Stomach (tissue), 19 donors: ENCODE measurements around the gene KMT5B. TPM values are rescaled to one million over a fixed set of nuclear protein-coding genes. Genes with fewer than 3 reads are reported as not detected.
A peak's percentile ranks its signal among the peaks of the same experiment; 100 is the strongest.

ENCODE experiments used
- DNase-seq, 2 donors: peaks; one replicate each; pipeline versions ENCODE4 v3.0.0 to v3.0.0-alpha.2; 2013 to 2019
- H3K27ac ChIP-seq, 5 donors: fragments of 200-600 bp in 4 of 5; sonication (generic) in 4 of 5; one replicate each; pipeline ENCODE4 v1.5.1; 2013 to 2019; ENCODE audit warnings: mild to moderate bottlenecking in 1 of 5, moderate library complexity in 1 of 5
- H3K27me3 ChIP-seq, 3 donors: fragments of 200-600 bp; sonication (generic); one replicate each; pipeline ENCODE4 v1.5.1; 2017 to 2019; ENCODE audit warnings: mixed run types in 1 of 3
- H3K36me3 ChIP-seq, 4 donors: fragments of 200-600 bp; sonication (generic); 1 replicate in 3 of 4; 2 replicates in 1 of 4; pipeline ENCODE4 v1.5.1; 2016 to 2019
- H3K4me1 ChIP-seq, 4 donors: fragments of 200-600 bp; sonication (generic); one replicate each; pipeline ENCODE4 v1.5.1; 2016 to 2019
- H3K4me3 ChIP-seq, 4 donors: fragments of 200-600 bp; sonication (generic) in 3 of 4; one replicate each; pipeline ENCODE4 v1.5.1; 2016 to 2019; ENCODE audit warnings: mild to moderate bottlenecking in 1 of 4
- H3K9me3 ChIP-seq, 4 donors: fragments of 200-600 bp; sonication (generic); one replicate each; pipeline ENCODE4 v1.5.1; 2016 to 2019
- EP300 ChIP-seq: sonication (generic); formaldehyde crosslinking; IDR thresholded peaks from one replicate; pipeline ENCODE4 v1.6.1; 2017; ENCODE audit warnings: antibody characterized with exemption
- POLR2A ChIP-seq, 4 donors: fragments of 450-650 bp; IDR thresholded peaks; one replicate each; pipeline ENCODE4 v1.6.1; 2016; ENCODE audit warnings: antibody characterized with exemption in 4 of 4, control low read depth in 2 of 4, mild to moderate bottlenecking in 1 of 4, moderate library complexity in 1 of 4
- POLR2AphosphoS5 ChIP-seq, 3 donors: sonication (generic); formaldehyde crosslinking; IDR thresholded peaks; one replicate each; pipeline ENCODE4 v1.6.1; 2016; ENCODE audit warnings: antibody characterized with exemption in 3 of 3
- WGBS, 5 donors: extraction: QIAGEN DNeasy Blood & Tissue Kit in 3 of 5; methylation state at CpG; one replicate each; pipeline versions ENCODE4 v1.1.5 to v1.1.7; 2013 to 2018; 5-methylcytosine and 5-hydroxymethylcytosine counted together
- intact Hi-C: fragments of 100-400 bp; cut with DNase I; formaldehyde crosslinking; loops from one replicate; pipeline ENCODE4 v1.15.1; 2023; ENCODE audit warnings: low total_unique reads
- long read RNA-seq, 10 donors: transcript quantifications; one replicate each; lab custom pipeline, GENCODE V29; 2026
- polyA plus RNA-seq, 3 donors: library from polyadenylated mRNA; stranded (reverse); fragments of 200-250 nt; gene quantifications; one replicate each; pipeline ENCODE4 v1.2.3, GENCODE V29; 2013
- total RNA-seq, 5 donors: library from RNA; depleted of rRNA; stranded (reverse); fragments of >200 nt; gene quantifications; one replicate each; pipeline versions ENCODE4 v1.1.0 to v1.2.3, GENCODE V29; 2014 to 2016
- TF ChIP-seq, protein P1 (sequence below), 7 experiments: fragments of 450-650 bp in 4 of 7; fragments of 200-600 bp in 3 of 7; sonication (generic) in 3 of 7; IDR thresholded peaks; one replicate each; pipeline ENCODE4 v1.5.1; 2016 to 2019; ENCODE audit warnings: antibody characterized with exemption in 7 of 7, control low read depth in 2 of 7, mild to moderate bottlenecking in 1 of 7
- donor health status: healthy with polysubstance abuse.
- donor health status: Bipolar disorder and iron deficiency.
- donor health status: healthy.

The KMT5B gene
- total RNA-seq (10 to 100 TPM; 17.4 to 52.7 (median 31.6) TPM), polyA plus RNA-seq (10 to 100 TPM; 14.3 to 20.6 (median 14.8) TPM)
- long read RNA-seq, donor 1: 0 reads
- long read RNA-seq, donor 2: 0 reads
- long read RNA-seq, donor 3: 0 reads
- long read RNA-seq, donor 4: 0 reads
- long read RNA-seq, donor 5, partial matches to known transcripts: 6 of 7 reads
- long read RNA-seq, donor 5, other reads (novel, unspliced or antisense): 0 of 7 reads
- long read RNA-seq, donor 6, partial matches to known transcripts: 5 of 7 reads
- long read RNA-seq, donor 6, other reads (novel, unspliced or antisense): 0 of 7 reads
- long read RNA-seq, donor 7: 0 reads
- long read RNA-seq, donor 8, partial matches to known transcripts: 6 of 7 reads
- long read RNA-seq, donor 8, other reads (novel, unspliced or antisense): 0 of 7 reads
- long read RNA-seq, donor 9, partial matches to known transcripts: 7 of 7 reads
- long read RNA-seq, donor 9, other reads (novel, unspliced or antisense): 0 of 7 reads
- long read RNA-seq, donor 10: 0 reads

DNA sequence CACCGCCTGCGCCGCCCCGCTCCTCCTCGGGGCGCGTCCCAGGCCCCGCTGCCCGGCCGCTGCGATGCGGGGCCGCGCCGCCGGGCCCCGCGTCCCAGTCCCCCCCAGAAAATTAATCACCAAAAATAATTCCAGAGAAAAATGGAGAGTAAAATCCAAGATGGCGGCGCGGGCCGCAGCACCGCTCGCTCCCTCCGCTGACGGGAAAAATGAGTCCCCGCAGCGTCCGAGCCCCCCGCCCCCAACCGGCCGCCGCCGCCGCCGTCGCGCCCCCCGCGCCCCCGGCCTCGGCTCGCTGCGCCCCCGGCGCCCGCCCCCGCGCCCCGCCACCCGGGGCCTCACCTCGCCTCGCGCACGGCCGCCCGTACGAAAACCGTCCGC lies at the start of gene KMT5B:
TSS of gene KMT5B (minus strand) at position 162 of the 381 bp plus-strand sequence. CDS start 23,220 bp downstream, outside the sequence.
- H3K27ac ChIP-seq: peak within 1 kb of the TSS; percentile 91 to 100 (median 99)
- no peaks in the 10 kb centered on the region for H3K9me3 ChIP-seq
- H3K36me3 ChIP-seq: no peaks in the 10 kb centered on the region
- DNase-seq: peak; percentile 59 to 86
- H3K4me3 ChIP-seq: peak within 1 kb of the TSS; percentile 83 to 90 (median 90)
- H3K4me1 ChIP-seq: peaks cover 58 to 65% (median 63%) of the 10 kb centered on the region in 4 donors
- intact Hi-C loops: no loop called here
- no peaks in the 10 kb centered on the region for H3K27me3 ChIP-seq
- 0 to 2% (median 0%) methylated on average over 2 to 60 of the region's 60 CpGs for WGBS, 5 donors
- TF ChIP-seq EP300: no peak
- TF ChIP-seq POLR2AphosphoS5 (IDR thresholded peaks at IDR 0.05): no peak
- no peak for TF ChIP-seq POLR2A (IDR thresholded peaks at IDR 0.05)
- TF ChIP-seq, protein P1, sequence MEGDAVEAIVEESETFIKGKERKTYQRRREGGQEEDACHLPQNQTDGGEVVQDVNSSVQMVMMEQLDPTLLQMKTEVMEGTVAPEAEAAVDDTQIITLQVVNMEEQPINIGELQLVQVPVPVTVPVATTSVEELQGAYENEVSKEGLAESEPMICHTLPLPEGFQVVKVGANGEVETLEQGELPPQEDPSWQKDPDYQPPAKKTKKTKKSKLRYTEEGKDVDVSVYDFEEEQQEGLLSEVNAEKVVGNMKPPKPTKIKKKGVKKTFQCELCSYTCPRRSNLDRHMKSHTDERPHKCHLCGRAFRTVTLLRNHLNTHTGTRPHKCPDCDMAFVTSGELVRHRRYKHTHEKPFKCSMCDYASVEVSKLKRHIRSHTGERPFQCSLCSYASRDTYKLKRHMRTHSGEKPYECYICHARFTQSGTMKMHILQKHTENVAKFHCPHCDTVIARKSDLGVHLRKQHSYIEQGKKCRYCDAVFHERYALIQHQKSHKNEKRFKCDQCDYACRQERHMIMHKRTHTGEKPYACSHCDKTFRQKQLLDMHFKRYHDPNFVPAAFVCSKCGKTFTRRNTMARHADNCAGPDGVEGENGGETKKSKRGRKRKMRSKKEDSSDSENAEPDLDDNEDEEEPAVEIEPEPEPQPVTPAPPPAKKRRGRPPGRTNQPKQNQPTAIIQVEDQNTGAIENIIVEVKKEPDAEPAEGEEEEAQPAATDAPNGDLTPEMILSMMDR (IDR thresholded peaks at IDR 0.05): no peak

DNA sequence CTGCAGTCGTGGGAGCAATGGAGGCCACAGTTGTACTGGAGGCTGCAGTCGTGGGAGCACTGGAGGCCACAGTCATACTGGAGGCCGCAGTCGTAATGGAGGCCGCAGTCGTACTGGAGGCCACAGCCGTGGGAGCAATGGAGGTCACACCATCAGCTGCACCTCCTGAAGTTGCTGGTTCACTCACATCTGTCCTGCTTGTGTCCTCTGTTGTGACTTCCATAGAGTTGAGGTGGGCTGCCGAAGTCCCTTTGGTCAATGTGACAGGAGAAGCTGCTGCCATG lies 49.4 kb upstream of the KMT5B start:
- TF ChIP-seq POLR2A (IDR thresholded peaks at IDR 0.05) (no peak), EP300 (no peak), POLR2AphosphoS5 (IDR thresholded peaks at IDR 0.05) (no peak)
- TF ChIP-seq, protein P1 (IDR thresholded peaks at IDR 0.05): no peak
- H3K9me3 ChIP-seq: no peaks in the 10 kb centered on the region
- peaks cover 36 to 70% (median 70%) of the 10 kb centered on the region in 4 donors for H3K36me3 ChIP-seq
- no peak for DNase-seq
- H3K27me3 ChIP-seq: no peaks in the 10 kb centered on the region
- WGBS, 5 donors: 92 to 100% (median 94%) methylated on average over 7 to 8 of the region's 8 CpGs
- peaks cover 10 to 29% (median 27%) of the 10 kb centered on the region in 4 donors for H3K4me1 ChIP-seq
- no peak overlapping the region for H3K27ac ChIP-seq
- no peak overlapping the region for H3K4me3 ChIP-seq
- intact Hi-C loops: loop anchor here (10.0 kb wide), 1 partner anchor 122 kb away; no protein-coding TSS in a partner anchor

DNA sequence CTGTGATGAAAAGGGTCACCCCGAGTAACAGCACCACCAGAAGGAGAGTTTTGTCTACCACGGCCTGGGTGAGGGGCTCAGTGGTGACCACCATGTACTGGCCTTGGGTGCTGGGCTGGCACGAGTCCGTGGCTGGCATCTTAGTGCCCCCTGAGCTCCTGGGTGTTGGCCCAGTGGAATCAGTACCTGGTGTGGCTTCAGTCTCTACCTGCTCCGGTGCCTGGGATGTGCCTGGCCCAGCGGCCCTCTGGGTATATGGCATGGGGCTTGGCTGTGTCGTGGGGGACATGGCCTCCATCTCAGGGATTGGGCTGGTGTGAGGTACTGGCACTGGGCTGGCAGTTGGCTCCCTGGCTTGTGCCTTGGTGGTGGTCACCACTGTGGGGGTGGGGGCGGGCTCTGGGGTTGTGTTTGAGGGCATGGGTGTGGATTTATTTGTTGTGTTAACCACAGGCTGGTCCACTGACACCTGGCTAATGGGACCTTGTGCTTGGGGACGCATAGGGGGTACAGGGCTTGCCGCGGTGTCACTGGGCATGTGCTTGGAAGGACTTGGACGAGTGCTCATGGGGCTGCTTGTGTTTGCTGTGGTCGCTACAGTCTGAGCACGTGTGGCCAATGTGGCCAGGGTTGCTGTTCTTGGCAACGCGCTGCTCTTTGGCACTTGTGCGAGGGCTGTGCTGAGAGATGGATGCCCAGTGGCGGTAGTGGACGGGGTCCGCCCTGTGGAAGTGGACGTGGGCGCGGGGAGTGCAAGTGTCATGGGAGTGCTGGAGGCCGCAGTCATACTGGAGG lies 48.9 kb upstream of the KMT5B start:
- TF ChIP-seq, protein P1 (IDR thresholded peaks at IDR 0.05): no peak
- no peak for TF ChIP-seq POLR2AphosphoS5 (IDR thresholded peaks at IDR 0.05)
- no peak for TF ChIP-seq POLR2A (IDR thresholded peaks at IDR 0.05)
- TF ChIP-seq EP300: no peak
- Histone ChIP-seq H3K4me1 (peaks cover 15 to 32% (median 26%) of the 10 kb centered on the region in 4 donors), H3K4me3 (no peak overlapping the region), H3K36me3 (peaks cover 31 to 65% (median 64%) of the 10 kb centered on the region in 4 donors), H3K27ac (no peak overlapping the region), H3K27me3 (no peaks in the 10 kb centered on the region), H3K9me3 (no peaks in the 10 kb centered on the region)
- 76 to 89% (median 81%) methylated on average over 21 to 24 of the region's 24 CpGs for WGBS, 5 donors
- DNase-seq: no peak
- intact Hi-C loops: loop anchor here (10.0 kb wide), 1 partner anchor 123 kb away; no protein-coding TSS in a partner anchor

DNA sequence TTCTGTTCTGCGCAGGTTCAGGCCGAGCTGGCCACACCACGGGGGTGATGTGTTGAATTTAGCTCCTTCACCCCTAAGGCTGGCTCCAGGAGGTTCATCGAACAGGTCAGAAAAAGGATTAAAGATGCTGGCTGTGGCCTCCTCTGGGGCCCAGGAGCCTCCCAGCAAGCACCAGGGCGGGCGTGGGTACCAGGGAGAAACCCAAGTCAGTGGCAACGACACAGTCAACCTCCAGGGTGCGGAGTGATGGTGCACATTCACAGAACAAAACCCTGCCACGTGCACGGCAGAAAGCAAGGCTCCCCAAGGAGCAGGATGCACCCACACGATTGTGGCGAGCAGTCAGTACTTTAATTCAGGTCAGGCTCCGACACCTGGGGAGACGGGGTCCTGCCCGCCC lies 47.9 kb upstream of the KMT5B start:
- TF ChIP-seq, protein P1 (IDR thresholded peaks at IDR 0.05): no peak
- TF ChIP-seq POLR2AphosphoS5 (IDR thresholded peaks at IDR 0.05) (no peak), EP300 (no peak), POLR2A (IDR thresholded peaks at IDR 0.05) (no peak)
- H3K4me3 ChIP-seq: no peak overlapping the region
- no peak overlapping the region for H3K27ac ChIP-seq
- no peaks in the 10 kb centered on the region for H3K27me3 ChIP-seq
- 75 to 89% (median 85%) methylated on average over 12 to 15 of the region's 15 CpGs for WGBS, 5 donors
- intact Hi-C loops: loop anchor here (10.0 kb wide), 1 partner anchor 124 kb away; no protein-coding TSS in a partner anchor
- no peak for DNase-seq
- peaks cover 11 to 25% (median 18%) of the 10 kb centered on the region in 4 donors for H3K4me1 ChIP-seq
- no peaks in the 10 kb centered on the region for H3K9me3 ChIP-seq
- peaks cover 26 to 56% (median 55%) of the 10 kb centered on the region in 4 donors for H3K36me3 ChIP-seq
